IPS-NIHi7 (cell line): ENCODE data around the gene RASSF6.
"Not testable (repeated sequence)": the region's sequence is repeated elsewhere in the genome, so short reads cannot be mapped to it uniquely, and the experiment has no call there.

ENCODE experiments used
- DNase-seq: peaks from one replicate; pipeline ENCODE4 v3.0.0; 2012; ENCODE audit warnings: mixed read lengths; ENCODE audit errors: extremely low spot score

Gene RASSF6

GRCh38 chr4:73620115-73620792 lies at the start of gene RASSF6:
Gene RASSF6, minus strand, starts transcription at chr4:73620436. Its CDS starts 8,641 bp downstream, at chr4:73611795.
- DNase-seq: peak; percentile 82

GRCh38 chr4:73669410-73670183 lies 49.4 kb upstream of the RASSF6 start:
- DNase-seq: no peak

GRCh38 chr4:73668782-73669201 lies 48.6 kb upstream of the RASSF6 start:
- DNase-seq: no peak

- DNase-seq: not testable (repeated sequence)
Observed at GRCh38 chr4:73665924-73666323, 45.7 kb upstream of the RASSF6 start.

GRCh38 chr4:73664470-73664869 lies 44.2 kb upstream of the RASSF6 start:
- DNase-seq: no peak

GRCh38 chr4:73663576-73663975 lies 43.3 kb upstream of the RASSF6 start:
- no peak for DNase-seq

- DNase-seq: no peak
Observed at GRCh38 chr4:73662709-73663546, 42.7 kb upstream of the RASSF6 start.

GRCh38 chr4:73661646-73662119 lies 41.4 kb upstream of the RASSF6 start:
- no peak for DNase-seq

- DNase-seq: no peak
Observed at GRCh38 chr4:73660808-73661207, 40.6 kb upstream of the RASSF6 start.

GRCh38 chr4:73653695-73654106 lies 33.5 kb upstream of the RASSF6 start:
- peak; percentile 68 for DNase-seq

GRCh38 chr4:73650250-73650649 lies 30.0 kb upstream of the RASSF6 start:
- DNase-seq: no peak

GRCh38 chr4:73648478-73648877 lies 28.2 kb upstream of the RASSF6 start:
- no peak for DNase-seq

- no peak for DNase-seq
Observed at GRCh38 chr4:73646117-73646516, 25.9 kb upstream of the RASSF6 start.

GRCh38 chr4:73631565-73632226 lies 11.5 kb upstream of the RASSF6 start:
- no peak for DNase-seq

GRCh38 chr4:73628834-73629233 lies 8.6 kb upstream of the RASSF6 start:
- not testable (repeated sequence) for DNase-seq

- no peak for DNase-seq
Observed at GRCh38 chr4:73621357-73621756, 1.1 kb upstream of the RASSF6 start.

GRCh38 chr4:73619346-73619745 lies 890 bp downstream of the RASSF6 start:
- no peak for DNase-seq

- DNase-seq: no peak
Observed at GRCh38 chr4:73617256-73617655, 3.0 kb downstream of the RASSF6 start.

- DNase-seq: peak; percentile 75
Observed at GRCh38 chr4:73615613-73616012, 4.6 kb downstream of the RASSF6 start.

- DNase-seq: no peak
Observed at GRCh38 chr4:73614311-73614867, 5.8 kb downstream of the RASSF6 start.

- DNase-seq: no peak
Observed at GRCh38 chr4:73613130-73613529, 7.1 kb downstream of the RASSF6 start.
